GM18870 (cell line): ENCODE data around the gene SCGB1C1.

Experiments
- ATAC-seq: cut with Tn5 transposase; IDR thresholded peaks from one replicate; pipeline ENCODE4 v1.9.1; 2021; ENCODE audit warnings: moderate library complexity; ENCODE audit not compliant: unreplicated experiment

The SCGB1C1 gene

GRCh38 chr11:204587-205109, 11.8 kb downstream of the SCGB1C1 start:
- ATAC-seq, result no peak

DNA sequence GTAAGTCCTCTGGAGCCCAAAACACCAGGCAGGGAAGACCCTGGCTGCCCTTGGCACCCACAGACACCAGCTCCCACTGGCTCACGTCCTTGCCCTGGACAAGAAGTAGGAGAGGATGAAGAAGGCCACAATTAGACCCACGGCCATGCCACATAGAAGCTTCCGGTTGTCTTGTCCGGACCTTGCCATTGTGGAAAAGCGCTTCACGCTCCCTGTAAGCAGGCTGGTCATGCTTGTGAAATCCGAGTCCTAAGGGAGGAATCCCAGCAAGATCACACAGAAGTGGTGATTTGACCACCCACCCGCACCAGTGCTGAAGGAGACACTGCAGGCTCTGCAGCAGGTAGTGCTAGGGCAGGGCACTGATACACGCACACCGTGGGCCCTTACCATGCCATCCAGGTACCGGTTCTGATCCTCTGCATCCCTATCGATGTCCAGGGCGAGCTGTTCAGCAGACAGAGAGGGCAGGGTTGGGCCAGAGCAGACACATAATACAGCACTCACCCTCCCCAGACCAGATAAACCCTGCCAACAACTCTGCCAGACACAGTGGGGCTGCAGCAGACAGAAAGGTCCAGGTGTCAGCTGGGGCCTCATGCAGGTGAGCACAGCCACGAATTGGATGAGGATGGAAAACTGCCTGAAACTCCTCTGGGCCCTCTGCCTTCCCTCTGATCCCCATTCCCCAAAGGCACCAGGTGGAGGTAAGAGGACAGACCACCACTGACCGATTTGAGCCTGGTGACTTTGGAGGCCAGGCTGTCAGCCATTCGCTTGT, 12.5 kb downstream of the SCGB1C1 start:
- no peak for ATAC-seq

DNA sequence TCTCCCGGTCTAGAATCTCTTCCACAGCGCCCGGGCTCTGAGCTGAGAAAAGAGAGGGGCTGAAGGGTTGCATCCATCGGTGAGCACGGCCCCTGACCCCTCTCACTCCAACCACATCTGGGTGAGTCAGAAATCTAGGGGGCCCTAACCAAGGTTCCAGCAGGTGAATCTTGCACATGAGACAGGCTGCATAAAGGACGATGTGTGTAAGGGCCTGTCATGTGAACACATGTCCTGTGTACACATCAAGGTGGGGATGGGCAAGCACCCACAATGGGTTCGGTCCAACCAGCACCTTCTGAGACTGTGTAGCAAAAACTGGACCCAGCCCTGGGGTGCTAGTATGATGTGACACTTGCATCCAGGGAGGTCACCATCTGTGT, 13.1 kb downstream of the SCGB1C1 start:
- no peak for ATAC-seq

GRCh38 chr11:206526-207207, 13.8 kb downstream of the SCGB1C1 start:
- peak; percentile 1 for ATAC-seq

- ATAC-seq, result peak; percentile 73
These were observed 14.5 kb downstream of the SCGB1C1 start, which contains the start of the genes BET1L and RIC8A for GRCh38 chr11:207208-207862. TSS of gene BET1L (minus strand) at chr11:207399. CDS start at chr11:207321, 78 bp downstream. TSS of gene RIC8A (plus strand) at chr11:207708. CDS start at chr11:208855, 1,147 bp downstream.

GRCh38 chr11:207863-208180, 14.9 kb downstream of the SCGB1C1 start:
- ATAC-seq, result no peak

- no peak for ATAC-seq
These were observed 15.5 kb downstream of the SCGB1C1 start for GRCh38 chr11:208181-208916.

GRCh38 chr11:208917-209260, 16.0 kb downstream of the SCGB1C1 start:
- no peak for ATAC-seq

GRCh38 chr11:209275-210121, 16.6 kb downstream of the SCGB1C1 start:
- ATAC-seq, result no peak

DNA sequence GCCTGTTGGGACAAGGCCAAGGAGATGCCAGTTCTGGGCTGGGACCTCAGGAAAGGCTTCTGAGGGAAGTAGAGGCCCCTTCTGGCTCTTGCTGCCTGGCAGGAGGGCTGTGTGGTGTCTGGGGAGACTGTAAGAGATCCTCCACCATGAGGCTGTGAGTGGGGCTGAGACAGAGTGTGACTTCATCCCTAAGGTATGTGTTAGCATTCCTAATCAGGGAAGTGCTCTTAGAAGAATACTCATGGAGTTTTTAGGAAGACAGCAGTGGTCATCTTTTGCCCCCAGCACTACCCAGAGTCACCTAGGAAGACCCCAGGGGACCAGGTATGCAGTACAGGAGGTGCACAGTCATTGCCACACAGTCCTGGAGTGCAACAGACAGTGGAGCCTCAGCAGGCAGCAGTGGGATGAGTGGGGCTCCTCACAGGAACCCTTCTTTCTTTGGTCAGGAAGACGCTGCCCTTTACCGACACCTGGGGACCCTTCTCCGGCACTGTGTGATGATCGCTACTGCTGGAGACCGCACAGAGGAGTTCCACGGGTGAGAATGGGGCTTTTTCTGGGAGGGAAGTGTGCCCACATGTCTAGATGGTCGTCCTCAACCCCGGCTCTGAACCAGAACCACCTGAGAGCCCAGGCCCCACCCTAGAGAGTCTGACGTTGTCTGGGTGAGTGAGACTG, 17.4 kb downstream of the SCGB1C1 start:
- ATAC-seq, result no peak

GRCh38 chr11:210803-211180, 17.9 kb downstream of the SCGB1C1 start:
- no peak for ATAC-seq

- no peak for ATAC-seq
These were observed 18.4 kb downstream of the SCGB1C1 start for GRCh38 chr11:211295-211694.

GRCh38 chr11:211741-212140, 18.9 kb downstream of the SCGB1C1 start:
- no peak for ATAC-seq

DNA sequence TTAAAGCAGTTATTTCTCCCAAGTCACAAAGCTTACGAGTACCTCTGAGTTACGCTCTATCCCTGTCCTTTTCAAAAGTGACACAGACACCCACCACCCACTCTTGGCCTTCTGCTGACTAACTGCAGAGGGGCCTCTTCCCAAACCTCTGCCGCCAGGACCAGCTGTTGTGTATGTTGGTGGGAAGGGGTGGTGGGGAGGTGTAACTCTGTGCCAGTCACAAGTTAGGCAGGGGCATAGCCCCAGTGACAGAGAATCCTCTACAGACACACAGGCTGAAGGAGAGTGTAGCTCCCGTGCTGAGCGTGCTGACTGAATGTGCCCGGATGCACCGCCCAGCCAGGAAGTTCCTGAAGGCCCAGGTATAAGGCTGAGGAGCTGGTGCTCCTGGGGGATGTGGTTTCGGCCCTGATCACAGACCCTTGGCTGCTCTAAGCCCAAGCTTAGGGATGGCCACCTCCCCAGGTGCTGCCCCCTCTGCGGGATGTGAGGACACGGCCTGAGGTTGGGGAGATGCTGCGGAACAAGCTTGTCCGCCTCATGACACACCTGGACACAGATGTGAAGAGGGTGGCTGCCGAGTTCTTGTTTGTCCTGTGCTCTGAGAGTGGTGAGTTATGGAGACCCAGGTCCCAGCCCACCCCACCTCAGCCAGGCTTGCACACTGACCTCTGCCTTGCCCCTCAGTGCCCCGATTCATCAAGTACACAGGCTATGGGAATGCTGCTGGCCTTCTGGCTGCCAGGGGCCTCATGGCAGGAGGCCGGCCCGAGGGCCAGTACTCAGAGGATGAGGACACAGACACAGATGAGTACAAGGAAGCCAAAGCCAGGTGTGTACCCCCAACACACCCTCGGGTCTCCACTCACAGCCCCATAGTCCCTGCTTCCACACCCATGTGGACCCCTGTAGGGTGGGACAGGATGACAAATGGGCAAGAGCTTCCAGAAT, 19.5 kb downstream of the SCGB1C1 start:
- no peak for ATAC-seq

DNA sequence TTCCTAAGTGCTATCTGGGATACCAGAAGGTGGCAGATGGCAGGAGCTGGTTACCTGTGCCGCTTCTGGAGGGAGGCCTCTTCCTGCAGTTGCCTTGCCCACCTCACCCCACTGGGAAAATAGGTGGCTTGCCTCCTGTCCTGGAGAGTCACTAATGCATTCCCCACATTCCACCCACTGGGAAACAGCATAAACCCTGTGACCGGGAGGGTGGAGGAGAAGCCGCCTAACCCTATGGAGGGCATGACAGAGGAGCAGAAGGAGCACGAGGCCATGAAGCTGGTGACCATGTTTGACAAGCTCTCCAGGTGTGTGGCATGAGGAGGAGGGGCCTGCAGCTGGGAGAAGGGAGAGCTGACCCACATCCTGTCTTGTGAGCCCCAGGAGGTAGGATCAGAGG, 20.2 kb downstream of the SCGB1C1 start:
- ATAC-seq, result no peak

DNA sequence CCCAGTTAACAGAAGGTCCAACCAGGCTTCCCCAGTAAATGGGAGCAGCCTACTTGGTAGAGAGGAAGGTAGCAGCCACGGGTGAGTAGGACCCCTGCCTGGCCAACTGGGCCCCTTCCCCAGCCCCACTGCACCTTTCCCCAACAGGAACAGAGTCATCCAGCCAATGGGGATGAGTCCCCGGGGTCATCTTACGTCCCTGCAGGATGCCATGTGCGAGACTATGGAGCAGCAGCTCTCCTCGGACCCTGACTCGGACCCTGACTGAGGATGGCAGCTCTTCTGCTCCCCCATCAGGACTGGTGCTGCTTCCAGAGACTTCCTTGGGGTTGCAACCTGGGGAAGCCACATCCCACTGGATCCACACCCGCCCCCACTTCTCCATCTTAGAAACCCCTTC, 21.2 kb downstream of the SCGB1C1 start:
- no peak for ATAC-seq

DNA sequence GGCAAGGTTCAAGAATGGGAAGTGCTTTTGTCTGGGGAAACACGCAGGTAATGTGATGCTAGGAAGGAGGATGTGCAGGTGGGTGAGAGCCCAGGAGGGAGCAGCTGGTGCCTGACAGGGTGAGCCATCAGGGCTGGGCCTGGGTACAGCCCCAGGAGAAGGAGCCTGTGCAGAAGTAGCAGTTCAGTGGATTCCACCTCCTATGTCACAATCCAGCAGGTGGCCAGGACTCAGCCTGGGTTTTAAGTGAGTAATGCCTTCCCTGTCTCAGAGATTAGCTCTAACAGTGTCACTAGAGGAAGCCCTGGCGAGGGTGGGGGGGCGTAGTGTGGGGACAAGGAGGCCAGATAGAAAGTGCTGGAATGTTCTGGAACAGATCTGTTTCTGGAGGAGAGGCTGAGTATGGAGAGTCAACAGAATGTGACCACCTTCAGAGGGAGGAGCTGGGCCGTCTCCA, 22.7 kb downstream of the SCGB1C1 start:
- ATAC-seq, result no peak
